Liver (tissue), 9 donors: Measurements from ENCODE around the gene HAND1. TPM values are rescaled to one million over a fixed set of nuclear protein-coding genes. Genes with fewer than 3 reads are reported as not detected.

ENCODE experiments used
- DNase-seq: peaks from one replicate; pipeline ENCODE4 v3.0.0-alpha.2; 2017; ENCODE audit warnings: low spot score
- H3K27ac ChIP-seq, 2 donors: one replicate each; pipeline ENCODE4 v1.7.0; 2013; ENCODE audit warnings: inconsistent platforms in 2 of 2, low read length in 2 of 2, control low read depth in 1 of 2, low read depth in 1 of 2, mild to moderate bottlenecking in 1 of 2
- H3K27me3 ChIP-seq, 4 donors: one replicate each; pipeline versions ENCODE4 v1.6.1 to v1.7.0; 2013; ENCODE audit warnings: low read length in 3 of 4, inconsistent platforms in 1 of 4, mild to moderate bottlenecking in 1 of 4, moderate library complexity in 1 of 4; ENCODE audit not compliant: control insufficient read depth in 4 of 4, insufficient read depth in 4 of 4
- H3K36me3 ChIP-seq, 4 donors: one replicate each; pipeline versions ENCODE4 v1.6.1 to v1.7.0; 2013; ENCODE audit warnings: low read length in 3 of 4, mild to moderate bottlenecking in 3 of 4, low read depth in 1 of 4, moderate library complexity in 1 of 4; ENCODE audit not compliant: control insufficient read depth in 4 of 4, insufficient read depth in 3 of 4
- H3K4me1 ChIP-seq, 4 donors: one replicate each; pipeline versions ENCODE4 v1.6.1 to v1.7.0; 2013; ENCODE audit warnings: low read length in 3 of 4, mild to moderate bottlenecking in 3 of 4, moderate library complexity in 1 of 4; ENCODE audit not compliant: control insufficient read depth in 4 of 4, insufficient read depth in 4 of 4
- H3K4me3 ChIP-seq, 3 donors: one replicate each; pipeline versions ENCODE4 v1.6.1 to v1.7.0; 2013; ENCODE audit warnings: low read length in 3 of 3, control low read depth in 1 of 3, low read depth in 1 of 3, mild to moderate bottlenecking in 1 of 3
- H3K9ac ChIP-seq, 2 donors: one replicate each; pipeline ENCODE4 v1.7.0; 2013; ENCODE audit warnings: low read length in 2 of 2, mild to moderate bottlenecking in 2 of 2, moderate library complexity in 2 of 2, control low read depth in 1 of 2, low read depth in 1 of 2
- H3K9me3 ChIP-seq, 4 donors: one replicate each; pipeline versions ENCODE4 v1.6.1 to v1.7.0; 2013; ENCODE audit warnings: low read length in 3 of 4; ENCODE audit not compliant: control insufficient read depth in 4 of 4
- ATF3 ChIP-seq: IDR thresholded peaks from 2 replicates; pipeline ENCODE4 v1.6.1; 2016; ENCODE audit warnings: antibody characterized with exemption
- CTCF ChIP-seq: fragments of 150-350 bp; IDR thresholded peaks from 2 replicates; pipeline ENCODE4 v1.5.1; 2017; ENCODE audit warnings: improper control_type of control experiment, low read depth, low read length; ENCODE audit not compliant: missing input control
- EGR1 ChIP-seq, 2 donors: IDR thresholded peaks; 2 replicates each; pipeline ENCODE4 v1.6.1; 2016 to 2018; ENCODE audit warnings: antibody characterized with exemption in 2 of 2, low read depth in 2 of 2
- FOXA1 ChIP-seq: IDR thresholded peaks from 2 replicates; pipeline ENCODE4 v1.6.1; 2016; ENCODE audit warnings: antibody characterized with exemption
- FOXA2 ChIP-seq: IDR thresholded peaks from 2 replicates; pipeline ENCODE4 v1.6.1; 2016; ENCODE audit warnings: antibody characterized with exemption
- GABPA ChIP-seq, 2 donors: IDR thresholded peaks in 1 of 2; conservative IDR thresholded peaks in 1 of 2; 2 replicates each; pipeline ENCODE4 v1.6.1; 2016; ENCODE audit warnings: antibody characterized with exemption in 2 of 2, mild to moderate bottlenecking in 1 of 2, moderate library complexity in 1 of 2
- HNF4A ChIP-seq, 2 donors: conservative IDR thresholded peaks; 2 replicates each; pipeline ENCODE4 v1.6.1; 2016; ENCODE audit warnings: antibody characterized with exemption in 2 of 2, mild to moderate bottlenecking in 2 of 2
- HNF4G ChIP-seq: IDR thresholded peaks from 2 replicates; pipeline ENCODE4 v1.6.1; 2016; ENCODE audit warnings: antibody characterized with exemption
- JUND ChIP-seq, 2 donors: IDR thresholded peaks; 2 replicates each; pipeline ENCODE4 v1.6.1; 2016; ENCODE audit warnings: antibody characterized with exemption in 2 of 2
- MAX ChIP-seq: IDR thresholded peaks from 2 replicates; pipeline ENCODE4 v1.6.1; 2016; ENCODE audit warnings: antibody characterized with exemption
- NR2F2 ChIP-seq: IDR thresholded peaks from 2 replicates; pipeline ENCODE4 v1.6.1; 2016; ENCODE audit warnings: antibody characterized with exemption
- RAD21 ChIP-seq, 2 donors: IDR thresholded peaks; 2 replicates each; pipeline ENCODE4 v1.6.1; 2016; ENCODE audit warnings: antibody characterized with exemption in 2 of 2, mild to moderate bottlenecking in 2 of 2
- REST ChIP-seq: IDR thresholded peaks from 2 replicates; pipeline ENCODE4 v1.6.1; 2016; ENCODE audit warnings: antibody characterized with exemption, mild to moderate bottlenecking
- RXRA ChIP-seq, 2 donors: IDR thresholded peaks; 2 replicates each; pipeline ENCODE4 v1.6.1; 2017 to 2018; ENCODE audit warnings: antibody characterized with exemption in 2 of 2, mild to moderate bottlenecking in 1 of 2
- SP1 ChIP-seq: IDR thresholded peaks from 2 replicates; pipeline ENCODE4 v1.6.1; 2018; ENCODE audit warnings: antibody characterized with exemption, mild to moderate bottlenecking
- TAF1 ChIP-seq: conservative IDR thresholded peaks from 2 replicates; pipeline ENCODE4 v1.6.1; 2016; ENCODE audit warnings: antibody characterized with exemption, mild to moderate bottlenecking
- YY1 ChIP-seq: IDR thresholded peaks from 2 replicates; pipeline ENCODE4 v1.6.1; 2016; ENCODE audit warnings: antibody characterized with exemption, mild to moderate bottlenecking
- ZBTB33 ChIP-seq: IDR thresholded peaks from 2 replicates; pipeline ENCODE4 v1.6.1; 2016; ENCODE audit warnings: antibody characterized with exemption
- WGBS: extraction: QIAGEN DNeasy Blood & Tissue Kit; methylation state at CpG from one replicate; pipeline ENCODE4 v1.1.7; 2013; 5-methylcytosine and 5-hydroxymethylcytosine counted together
- polyA plus RNA-seq, 2 donors: library from polyadenylated mRNA; stranded (reverse) in 1 of 2; unstranded in 1 of 2; fragments of 200-250 nt in 1 of 2; fragments of >200 nt in 1 of 2; fragmentation: Nextera tagmentation in 1 of 2; extraction: Ambion mirVana in 1 of 2; gene quantifications; one replicate each; pipeline versions ENCODE4 v1.2.1 to v1.2.3, GENCODE V29; 2013 to 2015
- total RNA-seq, 2 donors: library from RNA; depleted of rRNA; stranded (reverse); fragments of >200 nt; gene quantifications; one replicate each; pipeline ENCODE4 v1.2.3, GENCODE V29; 2014
- donor health status: healthy.
- donor health status: healthy.
- donor health status: healthy.
- donor health status: healthy.
- donor health status: healthy.

HAND1 gene
- total and polyA plus RNA-seq, 4 donors: not detected

- H3K4me1 ChIP-seq: peaks cover 0 to 4% (median 3%) of the 10 kb centered on the region in 4 donors
- 78% methylated on average over 5 of the region's 5 CpGs for WGBS
- H3K9me3 ChIP-seq: no peaks in the 10 kb centered on the region
- no peak for DNase-seq
- no peak overlapping the region for H3K9ac ChIP-seq
- H3K27me3 ChIP-seq: no peaks in the 10 kb centered on the region
- H3K4me3 ChIP-seq: no peak overlapping the region
- TF ChIP-seq SP1 (no peak), HNF4G (no peak), NR2F2 (no peak), ZBTB33 (no peak), GABPA (IDR thresholded peaks at IDR 0.05 in 1 of 2, conservative IDR thresholded peaks at IDR 0.05 in 1 of 2) (no peak), HNF4A (conservative IDR thresholded peaks at IDR 0.05) (no peak), CTCF (no peak), RAD21 (IDR thresholded peaks at IDR 0.05) (no peak), RXRA (IDR thresholded peaks at IDR 0.05) (no peak), MAX (no peak), ATF3 (no peak)
- H3K27ac ChIP-seq: no peak overlapping the region
- H3K36me3 ChIP-seq: peaks cover 16 to 57% (median 47%) of the 10 kb centered on the region in 4 donors
Measured at GRCh38 chr5:154455585-154455984, 22.4 kb downstream of the HAND1 start.

- H3K9ac ChIP-seq: no peak overlapping the region
- no peaks in the 10 kb centered on the region for H3K9me3 ChIP-seq
- no peak overlapping the region for H3K27ac ChIP-seq
- no peak for DNase-seq
- TF ChIP-seq GABPA (IDR thresholded peaks at IDR 0.05 in 1 of 2, conservative IDR thresholded peaks at IDR 0.05 in 1 of 2) (no peak), YY1 (no peak), FOXA2 (no peak), MAX (no peak), NR2F2 (no peak), TAF1 (no peak), JUND (IDR thresholded peaks at IDR 0.05) (no peak), EGR1 (IDR thresholded peaks at IDR 0.05; ENCODE audit: low read depth in 2 of 2) (no peak), ZBTB33 (no peak), RXRA (IDR thresholded peaks at IDR 0.05) (no peak), SP1 (no peak), FOXA1 (no peak), RAD21 (IDR thresholded peaks at IDR 0.05) (no peak), CTCF (no peak), HNF4A (conservative IDR thresholded peaks at IDR 0.05) (no peak), REST (no peak), ATF3 (no peak)
- H3K4me3 ChIP-seq: no peak overlapping the region
- H3K27me3 ChIP-seq: no peaks in the 10 kb centered on the region
- H3K36me3 ChIP-seq: peaks cover 16 to 42% (median 37%) of the 10 kb centered on the region in 4 donors
- H3K4me1 ChIP-seq: peaks cover 0 to 17% (median 12%) of the 10 kb centered on the region in 4 donors
- WGBS: 80% methylated on average over 8 of the region's 8 CpGs
Measured at GRCh38 chr5:154451957-154452356, 26.1 kb downstream of the HAND1 start.
